H1 (cell line): ENCODE data around the gene FOXN1. TPM values are rescaled to one million over a fixed set of nuclear protein-coding genes. Genes with fewer than 3 reads are reported as not detected.

Experiments used
- CTCF ChIA-PET: fragments of 300-600 bp; sonication (Branson Sonifier 250); formaldehyde crosslinking; loops from one replicate; lab custom pipeline; 2021; ENCODE audit not compliant: partially characterized antibody; lab: Charles Lee
- POLR2A ChIA-PET: fragments of 300-600 bp; sonication (Branson Sonifier 250); formaldehyde crosslinking; loops from one replicate; lab custom pipeline; 2021; ENCODE audit warnings: inconsistent platforms; ENCODE audit not compliant: partially characterized antibody; lab: Charles Lee
- DNase-seq, 2 experiments: peaks; one replicate each; pipeline versions ENCODE4 v3.0.0 to v3.0.0-alpha.2; 2010 to 2022; ENCODE audit warnings: low spot score in 2 of 2, low read depth in 1 of 2, mixed read lengths in 1 of 2
- FAIRE-seq: peaks from 2 replicates; lab custom pipeline; 2011; peaks lifted over from hg19 to GRCh38; lab: Jason Lieb, UNC
- H2AFZ ChIP-seq: 2 replicates; pipeline ENCODE4 v1.8.1; 2012; ENCODE audit warnings: low read length, inconsistent platforms
- H2AK5ac ChIP-seq: 2 replicates; pipeline ENCODE4 v1.6.1; 2013; ENCODE audit warnings: low read depth, low read length
- H2BK120ac ChIP-seq: replicated peaks from 2 replicates; pipeline ENCODE3; 2013; ENCODE audit warnings: low read depth, low read length, inconsistent platforms
- H2BK12ac ChIP-seq: 2 replicates; pipeline ENCODE4 v1.6.1; 2013; ENCODE audit warnings: low read depth, low read length
- H2BK15ac ChIP-seq: 2 replicates; pipeline ENCODE4 v1.6.1; 2013; ENCODE audit warnings: low read length
- H2BK20ac ChIP-seq: 2 replicates; pipeline ENCODE4 v1.6.1; 2013; ENCODE audit warnings: low read length
- H2BK5ac ChIP-seq: 2 replicates; pipeline ENCODE4 v1.6.1; 2013; ENCODE audit warnings: low read depth, low read length
- H3K14ac ChIP-seq: 2 replicates; pipeline ENCODE4 v1.6.1; 2013; ENCODE audit warnings: inconsistent platforms; ENCODE audit not compliant: insufficient read length
- H3K18ac ChIP-seq: 2 replicates; pipeline ENCODE4 v1.6.1; 2013; ENCODE audit warnings: low read length; ENCODE audit errors: extremely low read depth
- H3K23ac ChIP-seq: 2 replicates; pipeline ENCODE4 v1.6.1; 2013; ENCODE audit warnings: inconsistent platforms; ENCODE audit not compliant: insufficient read length
- H3K23me2 ChIP-seq: 2 replicates; pipeline ENCODE4 v1.6.1; 2013; ENCODE audit warnings: low read depth, low read length
- H3K27ac ChIP-seq: 2 replicates; pipeline ENCODE4 v1.6.1; 2011; ENCODE audit warnings: low read depth, low read length, inconsistent platforms
- H3K27me3 ChIP-seq, 4 experiments: replicated peaks in 1 of 4; 1 replicate in 1 of 4; 2 replicates in 3 of 4; pipeline versions ENCODE4 v1.6.1 to v1.8.1; 2011 to 2013; ENCODE audit warnings: low read length in 3 of 4, mild to moderate bottlenecking in 3 of 4, inconsistent platforms in 2 of 4, mixed read lengths in 2 of 4, moderate library complexity in 1 of 4; ENCODE audit not compliant: control insufficient read depth in 3 of 4, insufficient read depth in 3 of 4; ENCODE audit errors: extremely low read depth in 1 of 4
- H3K36me3 ChIP-seq, 4 experiments: 2 replicates each; pipeline versions ENCODE4 v1.6.1 to v1.8.1; 2011 to 2013; ENCODE audit warnings: mild to moderate bottlenecking in 4 of 4, low read length in 3 of 4, moderate library complexity in 2 of 4, control low read depth in 1 of 4, inconsistent platforms in 1 of 4; ENCODE audit not compliant: insufficient read depth in 4 of 4, control insufficient read depth in 2 of 4
- H3K4ac ChIP-seq: replicated peaks from 2 replicates; pipeline ENCODE3; 2013; ENCODE audit warnings: low read length, low read depth, mixed read lengths, inconsistent platforms; ENCODE audit not compliant: insufficient read length
- H3K4me1 ChIP-seq, 4 experiments: replicated peaks in 1 of 4; 1 replicate in 1 of 4; 2 replicates in 3 of 4; pipeline versions ENCODE4 v1.6.1 to v1.8.1; 2011 to 2013; ENCODE audit warnings: low read length in 3 of 4, inconsistent platforms in 2 of 4, mixed read lengths in 1 of 4; ENCODE audit not compliant: insufficient read depth in 4 of 4, control insufficient read depth in 3 of 4
- H3K4me2 ChIP-seq, 2 experiments: 2 replicates each; pipeline versions ENCODE4 v1.6.1 to v1.8.1; 2011 to 2013; ENCODE audit warnings: low read depth in 2 of 2, low read length in 2 of 2, control low read depth in 1 of 2, inconsistent platforms in 1 of 2, mild to moderate bottlenecking in 1 of 2; ENCODE audit not compliant: insufficient read depth in 1 of 2
- H3K4me3 ChIP-seq, 4 experiments: fragments of 200-600, 300-600 bp in 1 of 4; sonication (generic), shearing (Covaris generic), sonication (Bioruptor Twin) in 1 of 4; 2 replicates each; pipeline versions ENCODE4 v1.5.1 to v1.8.1; 2011 to 2016; ENCODE audit warnings: low read length in 4 of 4, low read depth in 3 of 4, control low read depth in 2 of 4, inconsistent platforms in 2 of 4, mild to moderate bottlenecking in 2 of 4, mixed read lengths in 1 of 4, moderate library complexity in 1 of 4; ENCODE audit not compliant: insufficient read depth in 2 of 4; ENCODE audit errors: extremely low read depth in 1 of 4
- H3K56ac ChIP-seq: replicated peaks from 2 replicates; pipeline ENCODE3; 2013; ENCODE audit warnings: low read depth, mild to moderate bottlenecking, mixed read lengths, low read length, inconsistent platforms; ENCODE audit not compliant: insufficient read length
- H3K79me1 ChIP-seq: 2 replicates; pipeline ENCODE4 v1.6.1; 2013; ENCODE audit warnings: low read depth, low read length, control low read depth
- H3K79me2 ChIP-seq, 2 experiments: 2 replicates each; pipeline versions ENCODE4 v1.6.1 to v1.8.1; 2012 to 2013; ENCODE audit warnings: low read length in 2 of 2, mild to moderate bottlenecking in 2 of 2, inconsistent platforms in 1 of 2; ENCODE audit not compliant: insufficient read depth in 2 of 2, control insufficient read depth in 1 of 2
- H3K9ac ChIP-seq, 4 experiments: replicated peaks in 1 of 4; 1 replicate in 1 of 4; 2 replicates in 3 of 4; pipeline versions ENCODE4 v1.6.1 to v1.8.1; 2011 to 2013; ENCODE audit warnings: low read depth in 3 of 4, low read length in 3 of 4, control low read depth in 2 of 4, mild to moderate bottlenecking in 2 of 4, moderate library complexity in 2 of 4, inconsistent platforms in 1 of 4; ENCODE audit errors: extremely low read depth in 1 of 4
- H3K9me3 ChIP-seq, 2 experiments: 2 replicates each; pipeline versions ENCODE4 v1.6.1 to v1.8.1; 2012 to 2013; ENCODE audit warnings: mild to moderate bottlenecking in 2 of 2, moderate library complexity in 2 of 2, control low read depth in 1 of 2, inconsistent platforms in 1 of 2, low read depth in 1 of 2, low read length in 1 of 2, mixed read lengths in 1 of 2; ENCODE audit not compliant: insufficient read depth in 2 of 2
- H4K20me1 ChIP-seq, 2 experiments: replicated peaks in 1 of 2; 2 replicates each; pipeline versions ENCODE3 to v1.8.1; 2011 to 2013; ENCODE audit warnings: inconsistent platforms in 2 of 2, low read length in 2 of 2, mild to moderate bottlenecking in 1 of 2; ENCODE audit not compliant: insufficient read depth in 2 of 2, control insufficient read depth in 1 of 2
- H4K5ac ChIP-seq: 2 replicates; pipeline ENCODE4 v1.6.1; 2013; ENCODE audit warnings: low read length, low read depth, mixed read lengths, inconsistent platforms; ENCODE audit not compliant: insufficient read length
- H4K8ac ChIP-seq: 2 replicates; pipeline ENCODE4 v1.8.0; 2013; ENCODE audit warnings: mild to moderate bottlenecking, moderate library complexity, low read length, inconsistent platforms; ENCODE audit not compliant: insufficient read depth; ENCODE audit errors: extremely low read depth
- H4K91ac ChIP-seq: replicated peaks from 2 replicates; pipeline ENCODE3; 2013; ENCODE audit warnings: low read length, mixed read lengths, inconsistent platforms; ENCODE audit not compliant: insufficient read length
- BACH1 ChIP-seq: IDR thresholded peaks from 2 replicates; pipeline ENCODE4 v1.6.1; 2012; ENCODE audit warnings: low read length, improper control_type of control experiment
- CBX5 ChIP-seq: fragments of 300-800, 300-1000 bp; sonication (generic); IDR thresholded peaks from 2 replicates; pipeline ENCODE4 v1.7.1; 2016; ENCODE audit warnings: antibody characterized with exemption, low read length, low read depth
- FOSL1 ChIP-seq: IDR thresholded peaks from 2 replicates; pipeline ENCODE4 v1.6.1; 2011; ENCODE audit warnings: mild to moderate bottlenecking, low read depth, low read length, moderate library complexity; ENCODE audit not compliant: insufficient read depth
- SAP30 ChIP-seq: fragments of 300-600 bp; sonication (generic); IDR thresholded peaks from 2 replicates; pipeline ENCODE4 v1.7.1; 2012; ENCODE audit warnings: low read length, moderate library complexity, mild to moderate bottlenecking, inconsistent platforms; ENCODE audit not compliant: insufficient read depth, insufficient replicate concordance
- SP2 ChIP-seq: IDR thresholded peaks from 2 replicates; pipeline ENCODE4 v1.6.1; 2012; ENCODE audit warnings: mild to moderate bottlenecking, low read length, inconsistent platforms
- YY1 ChIP-seq: IDR thresholded peaks from 2 replicates; pipeline ENCODE4 v1.6.1; 2011; ENCODE audit warnings: low read depth, mild to moderate bottlenecking, low read length
- WGBS, 2 experiments: shearing (Covaris generic) in 1 of 2; methylation state at CpG; one replicate each; pipeline versions ENCODE4 v1.1.6 to v1.1.7; 2013 to 2015; ENCODE audit warnings: low lambda C conversion rate in 2 of 2, mixed read lengths in 2 of 2, inconsistent platforms in 1 of 2, low coverage in 1 of 2, missing lambda C conversion rate in 1 of 2; ENCODE audit not compliant: insufficient replicate concordance in 2 of 2, insufficient coverage in 1 of 2, insufficient read length in 1 of 2; ENCODE audit errors: extremely low coverage in 1 of 2, missing lambda C conversion rate in 1 of 2; 5-methylcytosine and 5-hydroxymethylcytosine counted together
- polyA plus RNA-seq, 7 experiments: library from polyadenylated mRNA; depleted of rRNA in 3 of 7; stranded (reverse) in 5 of 7; unstranded in 2 of 7; fragments of >200 nt in 5 of 7; fragments of 200-250 nt in 2 of 7; gene quantifications; 1 replicate in 5 of 7; 2 replicates in 1 of 7; 4 replicates in 1 of 7; pipeline versions ENCODE4 v1.2.1 to v1.2.3, GENCODE V29; 2011 to 2013; ENCODE audit warnings: missing spikeins in 2 of 7, mixed read lengths in 2 of 7
- total RNA-seq: library from RNA; stranded (reverse); fragmentation: NEBNext Ultra II Directional; extraction: Animal tissue kit (Norgen Biotek cat#: 25700); gene quantifications from 2 replicates; pipeline ENCODE4 v1.2.1, GENCODE V29; 2021
- TF ChIP-seq, protein P1 (sequence below): IDR thresholded peaks from 2 replicates; pipeline ENCODE4 v1.6.1; 2012; ENCODE audit warnings: inconsistent platforms
- TF ChIP-seq, protein P2 (sequence below): IDR thresholded peaks from 2 replicates; pipeline ENCODE4 v1.6.1; 2011; ENCODE audit warnings: low read depth, mild to moderate bottlenecking, low read length; ENCODE audit not compliant: insufficient read depth
- TF ChIP-seq, protein P3 (sequence below): IDR thresholded peaks from 2 replicates; pipeline ENCODE4 v1.6.1; 2012; ENCODE audit warnings: inconsistent platforms

The FOXN1 gene
- total and polyA plus RNA-seq, 2 of the 8 experiments (the other 6 are each of a cell fraction or from before 2014, with no cell fraction given): not detected

DNA sequence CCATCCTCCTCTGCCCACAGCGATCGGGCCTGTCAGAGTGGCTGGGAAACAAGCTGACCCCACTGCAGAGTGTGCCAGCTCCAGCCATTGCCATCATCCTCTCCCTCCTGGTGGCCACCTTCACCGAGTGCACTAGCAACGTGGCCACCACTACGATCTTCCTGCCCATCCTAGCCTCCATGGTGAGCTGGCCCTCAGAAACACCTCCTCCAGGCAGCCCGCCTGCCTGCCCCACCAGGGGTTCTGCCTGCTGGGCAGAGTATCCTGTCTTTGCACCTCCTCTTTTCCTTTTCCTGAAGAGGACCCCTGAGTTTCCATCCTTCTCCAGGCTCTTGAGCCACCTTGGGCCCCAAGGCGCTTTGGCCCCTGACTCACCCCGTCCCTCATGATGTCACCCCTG, 10.5 kb upstream of the FOXN1 start:
- Histone ChIP-seq H3K4ac (no peak overlapping the region), H2BK12ac (no peak overlapping the region; the same call in 1 of the 2 replicates), H2BK5ac (no peak overlapping the region), H4K5ac (no peak overlapping the region), H3K18ac (no peak overlapping the region), H3K79me1 (no peaks in the 10 kb centered on the region), H4K8ac (no peak overlapping the region; the same call in 1 of the 2 replicates), H4K91ac (no peak overlapping the region), H3K23ac (no peak overlapping the region), H4K20me1 (no peaks in the 10 kb centered on the region), H3K36me3 (no peaks in the 10 kb centered on the region), H3K56ac (no peak overlapping the region), H2BK15ac (no peak overlapping the region), H3K27ac (no peak overlapping the region), H2BK20ac (no peak overlapping the region), H3K4me1 (peaks cover 0 to 25% (median 8%) of the 10 kb centered on the region in 4 experiments; a peak in 6 of 7 replicates), H3K79me2 (no peaks in the 10 kb centered on the region), H3K23me2 (no peaks in the 10 kb centered on the region), H3K4me2 (no peak overlapping the region), H2AK5ac (no peak overlapping the region), H3K27me3 (no peaks in the 10 kb centered on the region), H2BK120ac (no peak overlapping the region), H3K9ac (no peak overlapping the region), H3K9me3 (no peaks in the 10 kb centered on the region), H3K4me3 (no peak overlapping the region), H3K14ac (no peak overlapping the region), H2AFZ (no peak overlapping the region)
- ChIA-PET POLR2A (interaction anchor here (1.1 to 2.1 kb wide), 3 partner anchors 11 to 76 kb away, joined by 3 to 5 read pairs (median 4); partner anchors contain the start of gene PIGS), CTCF (interaction anchor here (0.6 to 21.4 kb wide), 18 partner anchors 8 to 151 kb away, joined by 3 to 547 read pairs (median 6); partner anchors contain the start of gene FOXN1)
- TF ChIP-seq YY1 (no peak), FOSL1 (no peak), SAP30 (no peak), CBX5 (no peak), BACH1 (no peak), SP2 (no peak)
- TF ChIP-seq, protein P1, sequence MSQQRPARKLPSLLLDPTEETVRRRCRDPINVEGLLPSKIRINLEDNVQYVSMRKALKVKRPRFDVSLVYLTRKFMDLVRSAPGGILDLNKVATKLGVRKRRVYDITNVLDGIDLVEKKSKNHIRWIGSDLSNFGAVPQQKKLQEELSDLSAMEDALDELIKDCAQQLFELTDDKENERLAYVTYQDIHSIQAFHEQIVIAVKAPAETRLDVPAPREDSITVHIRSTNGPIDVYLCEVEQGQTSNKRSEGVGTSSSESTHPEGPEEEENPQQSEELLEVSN: no peak
- TF ChIP-seq, protein P2, sequence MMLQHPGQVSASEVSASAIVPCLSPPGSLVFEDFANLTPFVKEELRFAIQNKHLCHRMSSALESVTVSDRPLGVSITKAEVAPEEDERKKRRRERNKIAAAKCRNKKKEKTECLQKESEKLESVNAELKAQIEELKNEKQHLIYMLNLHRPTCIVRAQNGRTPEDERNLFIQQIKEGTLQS: no peak
- TF ChIP-seq, protein P3, sequence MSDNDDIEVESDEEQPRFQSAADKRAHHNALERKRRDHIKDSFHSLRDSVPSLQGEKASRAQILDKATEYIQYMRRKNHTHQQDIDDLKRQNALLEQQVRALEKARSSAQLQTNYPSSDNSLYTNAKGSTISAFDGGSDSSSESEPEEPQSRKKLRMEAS: no peak
- FAIRE-seq (no peak), DNase-seq (no peak)
- 87% methylated on average over 6 of the region's 8 CpGs; no CpG with 5 or more reads in 1 of the 2 experiments for WGBS, 2 experiments
